GM12891 (cell line): Measurements from ENCODE around the gene CHRNA1.

Source experiments
- POLR2A ChIP-seq: IDR thresholded peaks from 2 replicates; pipeline ENCODE4 v1.6.1; 2011; ENCODE audit warnings: low read depth, low read length, control low read depth
- POLR2AphosphoS5 ChIP-seq: IDR thresholded peaks from 2 replicates; pipeline ENCODE4 v1.6.1; 2011; ENCODE audit warnings: low read depth, low read length, control low read depth

- no peak for TF ChIP-seq POLR2AphosphoS5
- no peak for TF ChIP-seq POLR2A
These were observed 64.1 kb downstream of the CHRNA1 start for GRCh38 chr2:174699993-174700766.
